NCI-H1092 treated with DMSO at 0.1 percent for 48 hours (cell line): ENCODE data around the gene JMJD1C.

ENCODE experiments used
- DNase-seq: peaks from one replicate; lab custom pipeline; 2025; lab: John Stamatoyannopoulos, UW

Gene JMJD1C

DNA sequence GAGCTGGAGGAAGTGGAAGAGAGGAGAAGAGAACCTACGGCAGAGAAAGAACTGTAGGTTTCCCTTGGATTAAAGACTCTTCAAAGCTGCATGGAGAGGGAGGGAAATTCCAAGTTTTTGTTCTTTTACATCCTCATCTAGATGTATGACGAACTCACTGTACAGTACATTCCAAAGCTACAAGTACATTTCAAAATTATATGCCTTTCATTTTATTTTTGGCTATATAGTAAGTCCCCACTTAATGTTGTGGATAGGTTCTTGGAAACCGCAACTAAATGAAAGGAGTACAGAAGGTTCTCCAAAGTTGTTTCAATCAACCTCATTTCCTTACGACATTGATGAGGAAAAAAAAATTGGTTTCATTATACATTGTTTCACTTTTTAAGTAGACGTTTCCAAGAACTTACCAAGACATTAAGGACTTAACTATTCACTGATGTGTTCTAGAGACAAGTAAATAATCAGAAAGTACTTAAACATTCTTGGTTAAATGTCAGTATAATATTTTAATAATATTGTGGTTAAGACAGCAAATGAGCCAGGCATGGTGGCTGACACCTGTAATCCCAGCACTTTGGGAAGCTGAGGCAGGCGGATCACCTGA, 16.1 kb upstream of the JMJD1C start:
- no peak for DNase-seq

DNA sequence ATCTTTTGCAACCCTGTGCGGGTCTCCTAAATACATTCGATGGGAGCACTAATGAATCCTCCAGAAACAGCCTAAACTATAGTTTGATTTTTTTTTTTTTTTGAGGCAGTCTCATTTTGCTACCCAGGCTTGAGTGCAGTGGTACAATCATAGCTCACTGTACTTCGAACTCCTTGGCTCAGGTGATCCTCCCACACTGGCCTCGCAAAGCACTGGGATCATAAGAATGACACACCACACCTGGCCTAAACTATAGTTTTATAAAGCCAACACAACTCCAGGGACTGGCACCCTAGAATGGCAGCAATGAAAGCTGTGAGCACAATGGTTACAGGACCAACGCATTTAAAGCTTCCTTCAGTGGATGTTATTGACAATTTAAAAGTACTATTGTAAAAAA, 14.5 kb upstream of the JMJD1C start:
- DNase-seq, result no peak

DNA sequence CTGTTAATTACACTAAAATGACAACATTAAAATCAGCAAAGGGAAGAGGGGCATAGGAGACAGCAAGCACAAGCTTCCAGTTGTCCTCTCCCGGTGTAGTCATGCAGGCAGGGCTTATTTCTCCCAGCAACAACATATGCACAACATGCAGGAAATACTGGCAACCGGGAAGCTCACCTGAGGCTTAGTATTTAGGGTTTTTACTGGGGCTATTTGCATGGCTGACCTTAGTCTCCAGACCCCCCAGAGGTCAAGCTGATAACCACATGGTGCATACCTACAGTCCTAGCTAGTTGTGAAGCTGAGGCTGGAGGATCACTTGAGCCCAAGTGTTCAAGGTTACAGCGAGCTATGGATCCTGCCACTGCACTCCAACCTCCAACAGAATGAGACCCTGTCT, 12.8 kb upstream of the JMJD1C start:
- no peak for DNase-seq

DNA sequence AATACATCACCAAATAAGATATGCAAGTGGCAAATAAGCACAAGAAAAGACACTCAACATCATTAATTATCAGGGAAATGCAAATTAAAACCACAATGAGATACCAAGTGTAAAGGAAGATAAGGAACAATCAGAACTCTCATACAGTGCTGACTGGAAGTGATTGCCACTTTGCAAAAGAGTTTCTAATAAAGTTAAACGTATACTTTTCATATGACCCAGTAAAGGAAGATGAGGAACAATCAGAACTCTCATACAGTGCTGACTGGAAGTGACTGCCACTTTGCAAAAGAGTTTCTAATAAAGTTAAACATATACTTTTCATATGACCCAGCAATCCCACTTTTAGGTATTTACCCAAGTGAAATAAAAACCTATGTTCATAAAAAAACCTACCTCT, 12.2 kb upstream of the JMJD1C start:
- DNase-seq, result no peak

DNA sequence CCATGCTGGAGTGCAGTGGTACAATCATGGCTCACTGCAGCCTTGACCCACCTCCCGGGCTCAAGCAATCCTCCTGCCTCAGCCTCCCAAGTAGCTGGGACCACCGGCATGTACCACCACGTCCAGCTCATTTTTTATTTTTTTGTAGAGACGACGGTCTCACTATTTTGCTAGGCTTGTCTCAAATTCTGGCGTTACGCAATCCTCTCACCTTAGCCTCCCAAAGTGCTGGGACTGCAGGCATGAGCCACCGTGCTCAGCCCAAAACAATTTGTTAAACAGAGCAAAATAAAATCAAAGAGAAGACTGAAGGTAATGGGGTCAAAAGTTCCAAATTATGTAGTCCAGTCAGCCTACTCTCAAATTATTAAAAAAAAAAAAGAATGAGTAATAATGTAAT, 8.7 kb upstream of the JMJD1C start:
- no peak for DNase-seq

DNA sequence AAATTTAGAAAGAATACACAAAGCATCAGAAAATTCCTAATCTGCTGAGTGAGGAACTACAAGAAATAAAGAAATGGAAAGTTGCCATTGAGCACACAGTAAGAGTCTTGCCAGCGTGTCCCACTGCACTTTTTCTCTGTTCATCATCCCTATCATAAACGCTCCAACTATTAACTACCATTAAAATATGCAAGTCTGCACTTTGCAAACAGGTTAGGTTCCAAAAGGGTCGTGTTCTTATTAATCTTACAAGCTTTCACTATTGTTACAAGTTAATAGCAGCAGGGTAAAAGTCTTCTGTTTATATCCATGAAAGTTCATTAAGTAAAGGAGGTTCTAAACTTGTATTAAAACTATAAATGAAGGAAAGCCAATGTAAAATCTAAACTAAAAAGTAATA, 5.2 kb upstream of the JMJD1C start:
- DNase-seq, result no peak

DNA sequence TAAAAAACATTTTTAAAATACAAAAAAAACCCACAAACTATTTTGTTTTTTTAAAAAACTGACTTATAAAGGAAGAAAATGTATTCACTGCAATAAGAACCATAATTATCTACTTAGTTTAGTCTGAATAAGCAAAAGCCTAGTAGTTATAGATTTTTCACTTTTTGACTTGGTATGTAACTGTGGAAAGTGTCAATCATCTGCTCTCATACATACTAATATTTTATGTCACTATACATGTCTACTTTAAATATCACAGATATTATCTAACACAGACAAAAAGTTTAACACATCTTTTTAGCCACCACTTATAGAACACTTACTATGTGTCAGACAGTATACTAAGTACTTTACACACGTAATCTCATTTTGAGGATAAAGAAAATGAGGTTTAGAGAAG, 3.2 kb upstream of the JMJD1C start:
- DNase-seq, result no peak

DNA sequence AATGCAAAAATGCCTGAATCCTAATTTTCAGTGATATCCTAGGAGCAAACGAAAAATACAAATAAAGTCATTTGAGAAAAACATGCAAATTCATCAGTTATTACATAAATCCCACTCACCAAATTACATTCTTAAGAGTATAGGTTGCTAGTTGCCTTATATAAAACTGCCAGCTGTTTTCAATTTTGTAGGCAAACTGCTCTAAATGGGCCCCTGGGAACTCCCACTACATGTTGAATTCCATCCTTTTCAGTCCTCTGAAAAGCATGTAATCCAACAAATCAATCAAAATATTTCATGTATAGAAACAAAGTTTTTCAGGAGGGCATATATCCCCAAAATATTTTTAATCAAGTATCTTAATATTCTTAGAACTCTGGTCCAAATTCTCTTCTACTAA, 2.1 kb upstream of the JMJD1C start:
- DNase-seq, result no peak

DNA sequence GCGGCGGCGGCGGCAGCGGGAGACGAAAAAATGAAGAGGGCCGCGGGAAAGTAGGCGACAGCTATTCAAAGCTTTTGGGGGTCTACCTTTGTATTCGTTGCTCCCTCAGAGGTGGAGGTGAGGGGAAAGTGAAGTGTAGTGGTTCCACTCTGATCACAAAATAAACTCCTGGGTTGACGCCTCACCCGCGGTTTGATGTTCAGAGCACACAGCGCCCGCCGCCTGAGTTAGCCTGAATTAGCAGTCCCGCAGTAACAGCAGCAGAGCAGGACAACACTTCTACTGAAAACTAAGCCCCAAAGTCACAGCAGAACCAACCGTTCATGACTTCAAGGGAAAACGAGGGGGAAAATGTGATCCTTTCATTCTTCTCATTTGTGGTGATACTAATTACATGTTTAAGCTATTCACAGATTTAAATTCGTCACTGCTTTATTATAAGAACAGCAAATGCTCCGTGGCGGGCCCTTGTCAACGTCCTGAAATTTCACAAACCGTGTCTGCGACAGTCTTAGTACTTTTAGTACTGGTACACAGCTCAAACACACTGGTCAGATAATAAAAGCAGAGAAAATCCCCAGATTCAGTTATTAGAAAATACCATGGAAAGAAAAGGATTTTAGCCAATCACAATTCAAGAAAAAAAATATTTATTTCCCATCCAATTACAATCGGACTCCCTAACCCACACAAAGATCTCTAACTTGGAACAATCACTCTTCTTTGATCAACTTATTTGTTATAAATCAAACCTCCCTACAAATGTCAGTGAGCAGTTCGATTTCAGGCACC, 563 bp upstream of the JMJD1C start:
- DNase-seq, result peak; percentile 58

DNA sequence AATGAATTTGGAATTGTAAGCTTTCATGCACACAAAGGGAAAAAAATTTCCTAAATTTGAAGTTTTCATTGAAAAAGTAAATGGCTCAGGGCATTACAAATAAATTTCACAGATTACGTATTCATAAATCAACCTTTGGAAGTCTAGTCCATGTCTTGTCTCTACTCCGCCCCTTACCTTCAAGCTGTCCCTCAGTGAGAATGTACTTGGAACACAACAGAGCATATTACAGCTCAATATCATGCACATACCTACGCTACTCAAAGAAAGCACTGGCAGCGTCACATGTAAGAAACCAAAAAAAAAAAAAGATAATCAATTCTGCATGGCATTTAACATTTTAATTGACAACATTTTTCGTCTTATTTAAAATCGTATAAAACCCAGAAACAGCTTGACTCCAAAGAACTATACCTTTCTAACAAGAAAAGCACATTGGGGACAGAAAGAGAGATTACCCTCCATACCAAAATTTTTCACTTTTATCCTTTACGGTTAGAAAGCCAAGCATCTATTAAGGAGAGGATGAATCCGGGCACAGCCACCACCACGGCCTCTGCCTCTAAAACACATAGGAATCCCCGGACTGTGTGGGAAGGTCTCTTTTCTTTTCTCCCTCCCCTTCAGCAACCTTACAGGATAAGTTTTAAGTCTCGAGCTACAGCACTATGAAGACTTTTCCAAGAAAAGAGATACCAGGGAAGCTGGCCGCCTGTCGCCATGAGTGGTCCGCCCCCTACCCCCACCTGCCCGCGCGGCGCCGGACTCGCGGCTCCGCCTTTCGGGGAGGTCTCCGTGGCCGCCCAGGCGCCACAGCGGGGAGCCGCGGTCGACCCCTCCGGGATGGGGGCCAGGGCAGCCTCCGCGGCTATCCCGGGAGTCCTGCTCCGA, 1.1 kb downstream of the JMJD1C start:
- peak; percentile 73 for DNase-seq

DNA sequence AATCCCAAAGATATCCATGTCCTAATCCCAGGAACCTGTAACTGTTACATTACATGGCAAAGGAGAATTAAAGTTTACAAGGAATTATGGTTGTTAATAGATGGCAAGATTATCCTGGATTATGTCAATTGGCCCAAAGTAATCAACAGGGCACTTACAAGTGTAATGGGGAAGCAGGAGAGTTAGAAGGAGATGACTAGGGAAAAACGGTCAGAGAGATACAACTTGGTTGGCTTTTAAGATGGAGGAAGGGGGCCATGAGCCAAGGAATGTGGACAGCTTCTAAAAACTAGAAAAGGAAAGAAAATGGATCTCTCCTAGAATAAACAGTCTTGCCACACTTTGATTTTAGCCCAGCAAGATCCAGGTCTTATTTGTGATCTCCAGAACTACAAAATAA, 3.3 kb downstream of the JMJD1C start:
- DNase-seq, result no peak

DNA sequence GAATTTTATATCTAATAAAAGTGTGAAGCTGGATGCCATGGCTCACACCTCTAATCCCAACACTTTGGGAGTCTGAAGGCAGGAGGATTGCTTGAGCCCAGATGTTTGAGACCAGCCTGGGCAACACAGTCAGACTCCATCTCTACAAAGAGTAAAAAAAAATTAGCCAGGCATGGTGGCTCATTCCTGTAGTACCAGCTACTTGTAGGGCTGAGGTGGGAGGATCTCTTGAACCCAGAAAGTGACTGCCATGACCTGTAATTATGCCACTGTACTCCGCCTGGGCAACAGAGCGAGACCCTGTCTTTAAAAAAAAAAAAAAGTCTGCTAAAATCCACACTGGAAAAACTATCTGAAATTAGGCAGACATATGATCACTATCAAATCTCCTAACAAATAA, 7.6 kb downstream of the JMJD1C start:
- no peak for DNase-seq

DNA sequence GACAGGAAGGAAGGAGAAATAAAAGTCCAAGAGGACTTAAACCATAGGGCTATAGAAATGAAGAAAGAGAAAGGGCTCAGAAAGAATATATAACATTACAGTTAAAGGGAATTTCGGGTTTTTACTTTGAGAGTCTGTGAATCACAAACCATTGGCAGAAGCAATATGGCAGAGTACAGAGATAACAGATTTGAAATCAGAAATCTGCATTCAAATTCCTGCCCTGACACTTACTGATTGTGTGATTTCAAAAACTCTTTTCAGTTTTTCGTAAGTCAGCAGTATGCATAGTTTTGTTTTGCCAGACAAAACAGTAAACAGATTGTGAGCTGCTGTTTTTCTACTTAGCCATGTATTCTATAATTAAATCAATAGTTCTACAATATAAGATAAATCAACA, 8.2 kb downstream of the JMJD1C start:
- no peak for DNase-seq

DNA sequence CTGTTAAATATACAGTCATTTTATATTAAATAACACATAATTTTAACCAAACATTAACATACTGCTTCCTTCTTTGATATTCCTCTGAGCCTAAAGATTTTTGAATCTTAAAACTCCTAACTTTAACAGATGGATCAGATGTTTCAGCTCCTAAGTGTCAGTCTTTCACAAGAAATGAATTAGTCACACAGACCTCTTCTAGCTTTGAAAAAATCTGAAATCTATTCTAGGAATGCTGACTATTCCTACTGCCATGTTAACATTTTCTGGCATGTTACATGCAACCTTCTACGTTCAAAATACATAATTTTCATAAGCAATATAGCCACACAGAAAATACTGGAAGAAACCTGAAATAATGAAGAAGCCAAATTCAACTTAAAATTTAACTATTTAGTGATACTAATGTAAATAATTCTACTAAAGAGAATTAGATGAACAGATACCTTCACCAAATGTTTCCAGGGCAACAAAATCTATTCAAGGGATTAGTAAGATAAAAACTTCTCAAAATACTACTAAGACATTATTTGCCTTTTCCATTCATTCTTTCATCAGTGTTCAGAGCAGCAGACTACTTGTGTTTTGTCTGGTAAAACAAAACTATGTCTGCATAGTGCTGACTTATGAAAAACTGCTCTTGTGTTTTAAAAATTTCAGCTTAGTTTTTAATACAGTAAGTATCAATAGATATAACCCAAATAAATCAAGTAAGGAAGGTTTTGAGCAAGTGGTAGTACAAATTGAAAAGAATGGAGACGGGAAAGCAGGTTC, 9.2 kb downstream of the JMJD1C start:
- DNase-seq, result no peak

DNA sequence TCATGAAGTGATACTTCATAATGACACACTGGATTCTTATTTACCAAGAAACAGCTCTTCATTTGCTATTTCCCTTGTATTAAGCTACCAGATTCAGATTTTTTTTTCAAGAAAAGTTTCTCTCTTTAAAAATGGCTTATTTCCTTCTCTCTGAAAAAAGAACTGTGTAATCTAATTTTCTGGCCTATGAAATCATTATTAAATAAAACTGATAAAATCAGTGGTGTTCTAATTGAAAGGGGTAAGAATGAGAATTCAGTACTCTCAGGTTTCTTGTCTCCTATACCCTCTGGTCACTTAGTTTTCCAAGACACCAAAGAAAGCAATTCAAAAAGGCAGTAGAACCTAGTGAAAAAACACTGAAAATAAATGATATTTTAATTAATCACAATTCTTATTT, 10.3 kb downstream of the JMJD1C start:
- DNase-seq, result no peak

DNA sequence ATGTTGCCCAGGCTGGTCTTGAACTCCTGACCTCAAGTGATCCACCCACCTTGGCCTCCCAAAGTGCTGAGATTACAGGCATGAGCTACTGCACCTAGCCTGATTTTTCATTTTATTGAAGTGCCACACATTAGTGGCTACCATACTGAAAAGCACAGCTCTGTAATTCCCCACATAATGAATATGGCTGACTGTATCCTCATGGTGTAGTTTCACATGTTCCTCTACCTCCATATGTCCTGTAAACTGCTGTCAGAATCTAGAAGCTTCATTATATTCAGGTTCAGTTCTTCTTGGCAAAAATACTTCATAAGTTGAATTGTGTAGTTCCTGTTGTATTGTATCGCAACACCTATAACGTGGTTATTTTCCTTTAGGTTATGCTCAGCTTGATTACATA, 11.1 kb downstream of the JMJD1C start:
- DNase-seq, result no peak

DNA sequence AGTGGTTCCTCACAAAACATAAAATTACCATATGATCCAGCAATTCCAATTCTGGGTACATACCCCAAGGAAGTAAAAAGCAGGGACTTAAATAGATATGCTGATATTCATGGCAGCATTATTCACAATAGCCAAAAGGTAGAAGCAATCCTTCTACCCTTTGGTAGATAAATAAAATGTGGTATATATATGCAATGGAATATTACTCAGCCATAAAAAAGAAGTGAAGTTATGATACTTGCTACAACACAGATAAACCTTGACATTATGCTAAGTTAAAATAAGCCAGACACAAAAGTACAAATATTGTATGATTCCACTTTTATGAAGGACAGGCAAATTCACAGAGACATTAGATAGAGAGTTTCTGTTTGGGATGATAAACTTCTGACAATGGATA, 13.3 kb downstream of the JMJD1C start:
- no peak for DNase-seq

DNA sequence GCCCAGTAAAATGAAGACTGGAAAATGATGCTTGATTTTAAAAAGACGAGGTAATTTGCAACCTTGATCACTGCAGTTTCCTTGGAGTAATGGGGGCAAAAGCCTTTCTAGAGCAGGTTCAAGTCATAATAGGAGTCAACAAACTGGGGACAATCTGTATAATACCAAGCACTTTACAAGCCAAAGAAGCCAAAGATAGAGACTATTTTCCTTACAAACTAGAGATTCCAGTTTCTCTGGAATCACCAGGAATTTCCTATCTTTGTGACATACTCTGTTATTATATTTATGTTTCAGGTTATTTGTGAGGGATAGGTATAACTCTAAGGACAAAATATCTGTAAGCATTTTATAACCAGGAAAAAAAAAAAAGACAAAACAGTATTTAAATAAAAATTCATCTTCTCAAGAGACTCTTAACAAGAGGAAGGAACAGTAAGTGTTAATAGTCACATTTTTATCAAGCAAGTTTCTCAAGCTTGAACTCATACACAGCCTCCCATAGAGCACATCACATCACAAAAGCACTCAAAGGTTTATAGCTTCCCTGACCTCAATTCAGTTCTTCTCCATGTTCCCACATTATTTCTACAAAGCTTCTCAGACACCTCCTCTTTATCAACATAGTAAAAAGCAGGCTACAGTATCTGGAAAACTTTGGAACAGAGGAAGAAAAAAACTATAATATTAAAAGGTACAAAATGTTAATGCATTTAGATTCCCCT, 18.9 kb downstream of the JMJD1C start:
- no peak for DNase-seq

DNA sequence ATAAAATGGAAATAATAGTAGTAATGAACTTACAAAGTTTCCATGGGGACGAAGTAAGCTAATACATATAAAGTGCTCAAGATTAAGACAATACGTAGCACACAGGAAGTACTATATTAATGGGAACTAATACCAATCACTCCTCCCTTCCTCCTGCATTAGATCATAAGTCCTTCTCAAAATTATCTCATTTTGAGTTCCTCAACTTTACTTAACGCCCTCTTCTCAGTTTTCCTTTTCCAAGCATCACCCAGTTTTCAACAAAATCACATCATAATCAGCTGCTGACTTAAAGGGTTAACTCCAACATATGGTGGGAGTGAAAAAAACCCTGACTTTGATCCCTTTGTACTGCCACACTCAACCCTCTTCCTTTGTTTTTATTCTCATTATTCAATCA, 24.4 kb downstream of the JMJD1C start:
- no peak for DNase-seq

DNA sequence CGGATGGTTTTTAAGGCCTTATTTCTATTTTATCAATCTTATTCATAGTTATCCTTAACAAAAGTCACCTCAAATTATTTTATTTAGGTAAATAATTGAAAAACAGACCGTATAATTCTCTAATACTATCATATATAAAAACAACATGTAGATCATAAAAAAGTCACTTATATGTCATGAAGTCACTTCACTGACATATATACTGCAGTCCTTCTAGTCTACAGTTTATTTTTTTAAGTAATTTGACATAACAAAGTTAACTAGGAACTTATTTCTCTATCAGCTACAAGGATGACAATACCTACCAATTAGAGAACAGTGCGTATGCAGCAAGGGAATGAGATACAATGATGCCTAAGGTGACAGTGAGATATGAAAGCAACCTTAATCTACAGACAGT, 26.2 kb downstream of the JMJD1C start:
- no peak for DNase-seq
